Mucosa of gallbladder (tissue), 1 donor: Measurements from ENCODE around the gene KIAA1217. TPM values are rescaled to one million over a fixed set of nuclear protein-coding genes. Genes with fewer than 3 reads are reported as not detected.
"Not testable (repeated sequence)": the region's sequence is repeated elsewhere in the genome, so short reads cannot be mapped to it uniquely, and the experiment has no call there.

Experiments
- DNase-seq: peaks from one replicate; pipeline ENCODE4 v3.0.0-alpha.2; 2020; ENCODE audit warnings: low spot score
- total RNA-seq: library from RNA; stranded (reverse); gene quantifications from one replicate; pipeline ENCODE4 v1.2.1, GENCODE V29; 2021
- donor health status: DM: no; HTN: no; CAD: no.

The KIAA1217 gene
- total RNA-seq, 1 donor from 2014 or later = 44.0 TPM

DNA sequence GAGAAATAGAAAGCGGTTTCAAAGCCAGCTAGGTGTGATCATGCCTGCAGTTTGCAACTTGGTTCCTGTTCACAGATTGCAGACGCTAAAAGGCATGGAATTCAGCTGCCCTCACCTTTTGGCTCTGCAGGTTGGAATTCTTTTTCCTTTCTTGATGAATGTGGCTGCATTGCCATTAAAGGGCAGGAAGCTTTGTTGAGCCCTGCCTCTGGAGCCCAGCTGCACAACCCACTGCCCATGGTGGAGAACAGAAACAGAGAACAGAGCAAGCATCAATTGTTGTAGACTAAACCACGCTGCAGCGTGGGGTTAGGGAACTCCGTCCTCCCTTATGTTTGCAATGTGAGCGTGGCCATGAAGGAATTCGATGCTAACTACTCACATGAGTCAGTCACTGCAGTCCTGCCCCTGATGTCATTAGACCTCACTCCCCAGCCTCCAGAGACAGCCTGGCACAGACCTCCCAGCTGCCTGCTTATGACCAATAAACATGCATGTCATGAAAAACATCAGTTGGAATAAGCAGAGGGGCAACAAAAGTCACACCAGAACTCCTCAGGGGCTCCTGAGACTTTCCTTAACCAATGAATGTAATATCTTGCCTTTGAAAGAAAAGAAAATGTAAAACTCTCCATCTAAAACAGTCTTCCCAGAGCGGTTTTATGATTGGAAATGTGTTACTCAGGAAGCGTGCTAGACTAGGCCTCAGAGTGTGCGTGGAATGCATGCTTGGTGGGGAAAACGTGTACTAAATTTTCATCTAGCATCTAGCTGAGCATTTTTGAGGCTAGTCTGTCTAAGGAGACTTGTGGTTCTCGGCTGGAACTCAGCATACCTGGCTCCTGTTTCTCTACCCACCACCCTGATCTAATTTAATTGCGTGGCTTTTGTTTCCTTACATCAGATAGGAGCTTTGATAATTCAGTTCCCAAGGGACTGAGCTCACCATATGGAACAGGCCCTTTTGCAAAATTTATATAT, 232.2 kb downstream of the KIAA1217 start:
- no peak for DNase-seq

DNA sequence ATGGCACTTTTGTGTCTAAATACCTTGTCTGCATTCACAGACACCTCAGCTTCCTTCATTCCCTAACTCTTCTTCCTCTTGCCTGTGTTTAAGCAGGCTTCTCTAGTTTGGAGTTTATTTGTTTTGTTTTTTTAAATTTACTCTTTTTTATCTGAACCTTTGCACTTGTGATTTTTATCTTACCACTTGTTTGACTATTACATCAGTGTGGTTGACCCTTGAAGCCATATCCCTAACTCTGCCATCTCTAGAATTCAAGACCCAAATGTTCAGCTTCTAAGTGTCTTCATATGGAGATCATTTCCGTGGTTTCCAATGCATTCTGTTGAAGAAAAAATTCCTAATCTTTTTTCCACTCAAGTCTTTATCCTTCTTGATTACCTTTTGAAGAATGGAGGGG, 233.3 kb downstream of the KIAA1217 start:
- DNase-seq = no peak

GRCh38 chr10:24442641-24443174, 233.8 kb downstream of the KIAA1217 start:
- DNase-seq = not testable (repeated sequence)

GRCh38 chr10:24444337-24444736, 235.4 kb downstream of the KIAA1217 start:
- no peak for DNase-seq

DNA sequence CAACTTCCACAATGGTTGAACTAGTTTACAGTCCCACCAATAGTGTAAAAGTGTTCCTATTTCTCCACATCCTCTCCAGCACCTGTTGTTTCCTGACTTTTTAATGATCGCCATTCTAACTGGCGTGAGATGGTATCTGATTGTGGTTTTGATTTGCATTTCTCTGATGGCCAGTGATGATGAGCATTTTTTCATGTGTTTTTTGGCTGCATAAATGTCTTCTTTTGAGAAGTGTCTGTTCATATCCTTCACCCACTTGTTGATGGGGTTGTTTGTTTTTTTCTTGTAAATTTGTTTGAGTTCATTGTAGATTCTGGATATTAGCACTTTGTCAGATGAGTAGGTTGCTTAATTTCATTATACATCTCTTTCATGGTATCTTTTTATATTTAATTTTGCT, 237.0 kb downstream of the KIAA1217 start:
- DNase-seq = not testable (repeated sequence)

DNA sequence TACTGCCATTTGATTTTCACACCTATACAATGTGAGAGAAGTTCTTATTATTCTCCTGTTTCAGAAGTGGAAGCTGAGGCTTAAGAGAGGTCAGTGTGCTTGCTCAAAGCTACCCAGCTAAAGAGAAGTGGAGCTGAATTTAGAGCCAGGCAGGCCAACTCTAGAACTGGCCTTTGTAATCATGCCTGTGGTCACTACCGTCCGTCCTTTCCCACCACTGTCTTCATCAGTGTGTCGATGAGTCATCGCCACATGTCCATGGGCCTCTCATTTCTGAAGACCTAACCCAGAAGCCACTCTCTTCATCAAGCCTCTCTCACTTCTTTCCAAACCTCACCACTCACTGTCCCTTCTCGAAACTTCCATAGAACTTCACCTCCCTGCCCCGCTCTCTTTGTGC, 237.8 kb downstream of the KIAA1217 start:
- no peak for DNase-seq

DNA sequence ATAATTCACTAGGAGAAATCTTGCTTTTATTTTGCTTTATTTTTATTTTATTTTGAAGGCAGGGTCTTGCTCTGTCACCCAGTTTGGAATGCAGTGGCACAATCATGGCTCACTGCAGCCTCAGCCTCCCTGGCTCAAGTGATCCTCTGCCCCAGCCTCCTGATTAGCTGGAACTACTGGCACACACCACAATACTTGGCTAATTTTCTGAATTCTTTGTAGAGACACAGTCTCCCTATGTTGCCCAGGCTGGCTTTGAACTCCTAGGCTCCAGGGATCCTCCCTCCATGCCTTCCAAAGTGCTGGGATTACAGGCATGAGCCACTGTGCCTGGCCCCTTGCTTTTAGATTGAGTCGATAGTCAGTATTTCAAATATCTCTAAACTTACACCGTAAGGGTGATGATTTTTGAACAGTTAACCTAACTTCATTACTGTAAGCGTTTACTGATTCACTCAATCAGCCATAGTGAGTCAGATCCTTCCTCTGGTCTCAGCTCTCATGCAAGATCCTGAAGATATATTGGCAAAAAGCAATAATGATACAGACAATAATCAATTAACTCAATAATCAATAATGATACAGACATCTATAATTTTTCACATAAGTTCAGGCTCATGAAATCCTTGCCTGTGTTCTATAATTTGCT, 239.5 kb downstream of the KIAA1217 start:
- no peak for DNase-seq

GRCh38 chr10:24449321-24449740, 240.4 kb downstream of the KIAA1217 start:
- no peak for DNase-seq

- no peak for DNase-seq
Observed at GRCh38 chr10:24449769-24450310, 240.9 kb downstream of the KIAA1217 start.

DNA sequence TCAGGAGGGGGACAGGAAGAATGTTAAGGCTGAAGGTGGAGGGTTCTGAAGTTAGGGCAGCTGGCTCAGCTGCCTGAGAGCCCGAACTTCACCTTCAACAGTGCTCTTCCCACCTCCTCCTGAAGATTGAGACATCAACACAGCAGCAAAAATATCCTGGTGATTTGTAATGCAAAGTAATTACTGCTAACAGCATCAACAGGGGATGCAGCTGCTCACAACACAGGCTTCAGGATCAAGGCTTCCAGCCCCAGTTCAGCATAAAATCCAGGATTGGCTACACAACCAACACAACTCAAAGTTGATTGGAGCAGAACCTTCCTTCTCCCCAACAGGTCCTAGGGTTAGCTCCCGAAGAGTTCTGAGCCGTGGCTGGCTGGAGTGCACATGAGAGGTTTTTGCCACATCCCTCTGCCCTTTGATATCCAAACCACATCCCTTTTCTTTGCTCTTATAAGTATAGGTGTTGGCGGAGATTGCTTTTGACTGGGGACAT, 242.4 kb downstream of the KIAA1217 start:
- no peak for DNase-seq

DNA sequence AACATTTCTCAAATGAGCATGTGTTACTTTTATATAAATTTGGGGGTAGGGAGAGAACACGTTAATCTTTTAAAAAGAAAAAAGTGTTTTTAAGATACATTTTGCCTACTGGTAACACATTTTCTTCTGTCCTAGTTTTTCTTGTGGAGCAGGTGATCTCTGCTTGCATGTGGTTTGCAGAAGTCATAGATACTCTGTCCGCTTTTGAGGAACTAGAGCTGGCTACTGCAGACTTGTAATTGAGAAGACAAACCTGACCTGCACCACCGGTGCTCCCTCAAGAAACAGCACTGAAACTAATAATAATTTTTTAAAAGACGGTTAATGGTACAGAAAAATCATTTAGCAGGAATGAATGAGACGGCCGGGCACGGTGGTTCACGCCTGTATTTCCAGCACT, 243.1 kb downstream of the KIAA1217 start:
- no peak for DNase-seq

GRCh38 chr10:24453404-24453830, 244.5 kb downstream of the KIAA1217 start:
- no peak for DNase-seq

GRCh38 chr10:24453973-24454372, 245.0 kb downstream of the KIAA1217 start:
- DNase-seq = no peak

GRCh38 chr10:24455447-24455846, 246.5 kb downstream of the KIAA1217 start:
- DNase-seq = no peak

- no peak for DNase-seq
Observed at GRCh38 chr10:24456322-24456721, 247.4 kb downstream of the KIAA1217 start.

- peak; percentile 12 for DNase-seq
Observed at GRCh38 chr10:24457661-24458318, 248.9 kb downstream of the KIAA1217 start.

GRCh38 chr10:24459836-24460235, 250.9 kb downstream of the KIAA1217 start:
- DNase-seq = no peak

DNA sequence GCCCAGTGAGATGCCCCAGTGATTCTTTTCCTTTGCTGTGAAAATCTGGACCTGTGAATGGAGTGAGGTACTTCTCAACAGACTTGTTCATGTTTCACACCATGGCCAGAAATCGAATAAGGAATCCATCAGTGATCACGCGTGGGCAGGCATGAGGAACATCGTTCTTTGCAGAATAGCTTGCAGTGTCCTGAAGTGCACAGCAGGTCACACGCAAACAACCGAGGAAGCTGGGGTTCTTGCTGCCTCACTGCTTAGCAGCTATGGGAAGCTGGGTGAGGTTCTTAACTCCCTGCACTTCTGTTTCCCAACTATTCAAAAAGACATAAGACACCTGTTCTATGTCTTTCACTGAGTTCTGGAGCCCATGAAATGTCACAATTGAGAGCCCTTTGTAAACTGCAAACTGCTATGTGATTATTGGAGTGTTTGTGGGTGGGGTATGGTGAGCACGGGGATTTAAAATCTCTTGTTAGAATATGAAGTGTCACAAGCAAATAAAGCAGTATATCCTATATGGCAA, 253.4 kb downstream of the KIAA1217 start:
- DNase-seq = no peak

GRCh38 chr10:24462889-24463552, 254.1 kb downstream of the KIAA1217 start:
- no peak for DNase-seq

GRCh38 chr10:24463611-24464426, 254.9 kb downstream of the KIAA1217 start:
- DNase-seq = no peak
